Measurements from ENCODE around the gene AMDHD2.

GRCh38 chr16:2490190-2491105 is 29.7 kb upstream of the AMDHD2 start:
- no peak for TF ChIP-seq CTCF (conservative IDR thresholded peaks at IDR 0.05; ENCODE audit: low read depth, low read length)
- TF ChIP-seq EZH2phosphoT487 (IDR thresholded peaks at IDR 0.05; ENCODE audit: borderline replicate concordance, low read length): no peak

All from PC-3 (cell line).